K562 (cell line): ENCODE results near the gene ZSCAN25. TPM values are rescaled to one million over a fixed set of nuclear protein-coding genes. Genes with fewer than 3 reads are reported as not detected.

Source experiments
- ETV5 ChIP-seq: sonication (generic); formaldehyde crosslinking; IDR thresholded peaks from 2 replicates; pipeline ENCODE4 v1.4.0; 2020; ENCODE audit warnings: low read depth, mild to moderate bottlenecking, missing genetic modification reagents
- FOSL1 ChIP-seq: fragments of 200-800 bp; sonication (Bioruptor generic); conservative IDR thresholded peaks from 2 replicates; pipeline ENCODE4 v1.6.1; 2016; ENCODE audit warnings: missing genetic modification characterization, missing compliant biosample characterization
- KLF10 ChIP-seq: fragments of 250-450 bp; sonication (Bioruptor Pico); IDR thresholded peaks from 2 replicates; pipeline ENCODE4 v1.6.1; 2021; ENCODE audit warnings: matching md5 sums
- POLR2B ChIP-seq: fragments of 450-650 bp; IDR thresholded peaks from 2 replicates; pipeline ENCODE4 v1.6.1; 2018; ENCODE audit warnings: low read depth; ENCODE audit not compliant: partially characterized antibody
- PRPF4 ChIP-seq: fragments of 200-400 bp; formaldehyde crosslinking; IDR thresholded peaks from one replicate; pipeline ENCODE4 v1.6.1; 2017; ENCODE audit warnings: low read length, low read depth, mild to moderate bottlenecking; ENCODE audit not compliant: insufficient read depth, poor library complexity, severe bottlenecking
- STAG1 ChIP-seq: sonication (generic); formaldehyde crosslinking; IDR thresholded peaks from 2 replicates; pipeline ENCODE4 v1.5.0; 2020; ENCODE audit warnings: missing genetic modification reagents, borderline replicate concordance
- polyA plus RNA-seq, 8 experiments: library from polyadenylated mRNA; depleted of rRNA in 4 of 8; stranded (reverse) in 5 of 8; unstranded in 3 of 8; fragments of >200 nt; fragmentation: Nextera tagmentation in 2 of 8; fragmentation: Illumina TruSeq in 1 of 8; extraction: Ambion mirVana in 2 of 8; extraction: Trizol in 1 of 8; gene quantifications; 2 replicates each; pipeline versions ENCODE4 v1.2.1 to v1.2.3, GENCODE V29; 2011 to 2014; ENCODE audit warnings: inconsistent platforms in 1 of 8, missing spikeins in 1 of 8
- total RNA-seq, 7 experiments: library from RNA; depleted of rRNA in 6 of 7; stranded (reverse); fragments of >200 nt in 6 of 7; fragmentation: Illumina TruSeq in 2 of 7; extraction: Trizol in 2 of 7; gene quantifications; 2 replicates each; pipeline versions ENCODE4 v1.2.1 to v1.2.3, GENCODE V29; 2011 to 2021; ENCODE audit warnings: low replicate concordance in 1 of 7
- TF ChIP-seq, protein P1 (sequence below): sonication (generic); formaldehyde crosslinking; IDR thresholded peaks from 2 replicates; pipeline ENCODE4 v1.8.0; 2022; ENCODE audit warnings: mild to moderate bottlenecking, missing genetic modification reagents
- TF ChIP-seq, protein P2 (sequence below): sonication (generic); formaldehyde crosslinking; IDR thresholded peaks from 2 replicates; pipeline ENCODE4 v1.8.1; 2022; ENCODE audit warnings: missing genetic modification reagents
- TF ChIP-seq, protein P3 (sequence below): fragments of 250-450 bp; sonication (Bioruptor Pico); IDR thresholded peaks from 2 replicates; pipeline ENCODE4 v1.8.0; 2022; ENCODE audit warnings: inconsistent platforms

The ZSCAN25 gene
- total and polyA plus RNA-seq, 9 of the 15 experiments (the other 6 are each of a cell fraction or from before 2014, with no cell fraction given) = 0.94 to 18.4 (median 12.8) TPM

DNA sequence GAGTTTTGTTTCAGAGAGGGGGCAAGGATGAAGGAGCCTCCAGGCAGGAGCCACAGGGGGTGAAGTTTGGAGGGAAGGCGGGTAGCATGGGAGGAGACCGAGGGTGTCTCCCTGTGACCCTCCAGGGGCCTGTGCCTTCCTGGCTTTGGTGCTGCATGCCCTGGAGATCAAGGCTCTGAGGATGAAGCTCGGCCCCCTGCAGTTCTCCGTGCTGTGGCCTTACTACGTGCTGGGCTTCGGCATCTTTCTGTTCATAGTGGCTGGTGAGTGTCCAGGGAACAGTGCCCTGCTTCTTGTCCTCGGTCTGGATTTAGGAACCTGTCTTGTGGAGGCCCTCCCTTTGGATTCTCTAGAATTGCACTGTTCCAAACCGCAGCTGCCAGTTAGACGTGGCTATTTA lies 9.2 kb upstream of the ZSCAN25 start (continued):
- TF ChIP-seq STAG1 (CRISPR knock-in tag) = no peak
- no peak for TF ChIP-seq POLR2B
- TF ChIP-seq, protein P1, sequence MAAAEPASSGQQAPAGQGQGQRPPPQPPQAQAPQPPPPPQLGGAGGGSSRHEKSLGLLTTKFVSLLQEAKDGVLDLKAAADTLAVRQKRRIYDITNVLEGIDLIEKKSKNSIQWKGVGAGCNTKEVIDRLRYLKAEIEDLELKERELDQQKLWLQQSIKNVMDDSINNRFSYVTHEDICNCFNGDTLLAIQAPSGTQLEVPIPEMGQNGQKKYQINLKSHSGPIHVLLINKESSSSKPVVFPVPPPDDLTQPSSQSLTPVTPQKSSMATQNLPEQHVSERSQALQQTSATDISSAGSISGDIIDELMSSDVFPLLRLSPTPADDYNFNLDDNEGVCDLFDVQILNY (CRISPR knock-in tag) = no peak
- TF ChIP-seq, protein P2, sequence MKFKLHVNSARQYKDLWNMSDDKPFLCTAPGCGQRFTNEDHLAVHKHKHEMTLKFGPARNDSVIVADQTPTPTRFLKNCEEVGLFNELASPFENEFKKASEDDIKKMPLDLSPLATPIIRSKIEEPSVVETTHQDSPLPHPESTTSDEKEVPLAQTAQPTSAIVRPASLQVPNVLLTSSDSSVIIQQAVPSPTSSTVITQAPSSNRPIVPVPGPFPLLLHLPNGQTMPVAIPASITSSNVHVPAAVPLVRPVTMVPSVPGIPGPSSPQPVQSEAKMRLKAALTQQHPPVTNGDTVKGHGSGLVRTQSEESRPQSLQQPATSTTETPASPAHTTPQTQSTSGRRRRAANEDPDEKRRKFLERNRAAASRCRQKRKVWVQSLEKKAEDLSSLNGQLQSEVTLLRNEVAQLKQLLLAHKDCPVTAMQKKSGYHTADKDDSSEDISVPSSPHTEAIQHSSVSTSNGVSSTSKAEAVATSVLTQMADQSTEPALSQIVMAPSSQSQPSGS (CRISPR knock-in tag) = no peak
- no peak for TF ChIP-seq FOSL1 (tag)
- TF ChIP-seq, protein P3, sequence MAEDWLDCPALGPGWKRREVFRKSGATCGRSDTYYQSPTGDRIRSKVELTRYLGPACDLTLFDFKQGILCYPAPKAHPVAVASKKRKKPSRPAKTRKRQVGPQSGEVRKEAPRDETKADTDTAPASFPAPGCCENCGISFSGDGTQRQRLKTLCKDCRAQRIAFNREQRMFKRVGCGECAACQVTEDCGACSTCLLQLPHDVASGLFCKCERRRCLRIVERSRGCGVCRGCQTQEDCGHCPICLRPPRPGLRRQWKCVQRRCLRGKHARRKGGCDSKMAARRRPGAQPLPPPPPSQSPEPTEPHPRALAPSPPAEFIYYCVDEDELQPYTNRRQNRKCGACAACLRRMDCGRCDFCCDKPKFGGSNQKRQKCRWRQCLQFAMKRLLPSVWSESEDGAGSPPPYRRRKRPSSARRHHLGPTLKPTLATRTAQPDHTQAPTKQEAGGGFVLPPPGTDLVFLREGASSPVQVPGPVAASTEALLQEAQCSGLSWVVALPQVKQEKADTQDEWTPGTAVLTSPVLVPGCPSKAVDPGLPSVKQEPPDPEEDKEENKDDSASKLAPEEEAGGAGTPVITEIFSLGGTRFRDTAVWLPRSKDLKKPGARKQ (CRISPR knock-in tag) = no peak
- TF ChIP-seq PRPF4 = no peak
- TF ChIP-seq ETV5 = no peak
- TF ChIP-seq KLF10 (CRISPR knock-in tag) = no peak
